GM13977 (cell line): ENCODE data around the gene GCNT4.

Experiments
- DNase-seq: peaks from one replicate; pipeline ENCODE4 v3.0.0; 2012; ENCODE audit warnings: low spot score
- in situ Hi-C: fragments of 300-500 bp; cut with MboI; formaldehyde crosslinking; loops from one replicate; pipeline ENCODE4 v1.12.0; 2022; ENCODE audit warnings: low sequenced_read_pairs, low pct_unique_long_range_greater_than_20kb, mixed read lengths, inconsistent platforms; ENCODE audit not compliant: unreplicated experiment
- TF ChIP-seq, protein P1 (sequence below): IDR thresholded peaks from 2 replicates; pipeline ENCODE4 v1.5.1; 2012; ENCODE audit warnings: mild to moderate bottlenecking, control low read depth; ENCODE audit not compliant: insufficient read depth; ENCODE audit errors: extremely low read depth, missing control alignments

The GCNT4 gene

DNA sequence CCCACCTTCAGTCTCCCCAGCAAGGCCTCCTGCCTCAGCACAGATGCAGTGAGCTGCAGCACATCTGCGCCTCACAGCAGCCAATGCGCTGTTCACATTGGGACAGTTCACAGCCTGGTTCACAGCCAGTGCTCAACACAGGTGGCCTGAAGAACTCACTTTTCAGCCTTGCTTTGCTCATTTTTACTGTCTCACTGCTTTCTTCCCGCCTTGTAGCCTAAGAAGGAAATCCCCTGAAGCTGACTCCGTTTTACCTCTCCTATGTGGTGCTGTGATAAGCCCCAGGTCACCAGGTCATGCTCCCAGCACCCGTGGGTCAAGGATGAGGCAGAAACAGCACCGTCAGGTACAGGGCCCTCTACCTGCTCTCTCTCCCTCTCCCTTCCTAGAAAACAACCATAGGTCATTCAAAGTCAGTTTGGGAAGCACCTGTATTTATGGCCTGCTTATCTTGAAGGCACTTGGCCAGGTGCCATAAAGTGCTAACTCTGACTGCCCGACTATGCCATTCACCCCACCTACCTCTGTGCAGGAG, 1.1 kb downstream of the GCNT4 start:
- TF ChIP-seq, protein P1, sequence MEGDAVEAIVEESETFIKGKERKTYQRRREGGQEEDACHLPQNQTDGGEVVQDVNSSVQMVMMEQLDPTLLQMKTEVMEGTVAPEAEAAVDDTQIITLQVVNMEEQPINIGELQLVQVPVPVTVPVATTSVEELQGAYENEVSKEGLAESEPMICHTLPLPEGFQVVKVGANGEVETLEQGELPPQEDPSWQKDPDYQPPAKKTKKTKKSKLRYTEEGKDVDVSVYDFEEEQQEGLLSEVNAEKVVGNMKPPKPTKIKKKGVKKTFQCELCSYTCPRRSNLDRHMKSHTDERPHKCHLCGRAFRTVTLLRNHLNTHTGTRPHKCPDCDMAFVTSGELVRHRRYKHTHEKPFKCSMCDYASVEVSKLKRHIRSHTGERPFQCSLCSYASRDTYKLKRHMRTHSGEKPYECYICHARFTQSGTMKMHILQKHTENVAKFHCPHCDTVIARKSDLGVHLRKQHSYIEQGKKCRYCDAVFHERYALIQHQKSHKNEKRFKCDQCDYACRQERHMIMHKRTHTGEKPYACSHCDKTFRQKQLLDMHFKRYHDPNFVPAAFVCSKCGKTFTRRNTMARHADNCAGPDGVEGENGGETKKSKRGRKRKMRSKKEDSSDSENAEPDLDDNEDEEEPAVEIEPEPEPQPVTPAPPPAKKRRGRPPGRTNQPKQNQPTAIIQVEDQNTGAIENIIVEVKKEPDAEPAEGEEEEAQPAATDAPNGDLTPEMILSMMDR = no peak
- in situ Hi-C loops = no loop called here
- no peak for DNase-seq

DNA sequence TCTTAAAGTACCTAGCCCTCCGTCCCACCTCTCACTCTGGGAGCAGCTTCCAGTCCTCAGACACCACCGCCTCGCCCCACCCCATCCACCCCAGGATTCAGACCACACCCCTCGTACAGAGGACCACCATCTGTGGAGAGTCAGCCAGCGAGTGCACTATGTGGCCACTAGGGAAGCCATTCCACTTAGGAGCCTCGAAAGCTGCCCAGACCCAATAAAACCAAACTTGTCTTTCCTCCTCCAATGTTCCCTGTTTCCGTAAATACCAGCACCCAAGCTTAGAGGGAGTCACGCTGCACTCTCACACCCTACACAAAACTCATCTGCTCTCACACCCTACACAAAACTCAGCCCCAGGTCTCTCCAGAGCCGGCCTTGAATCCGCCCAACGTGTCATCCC, 1.9 kb downstream of the GCNT4 start:
- in situ Hi-C loops = no loop called here
- no peak for DNase-seq
- TF ChIP-seq, protein P1 = no peak

DNA sequence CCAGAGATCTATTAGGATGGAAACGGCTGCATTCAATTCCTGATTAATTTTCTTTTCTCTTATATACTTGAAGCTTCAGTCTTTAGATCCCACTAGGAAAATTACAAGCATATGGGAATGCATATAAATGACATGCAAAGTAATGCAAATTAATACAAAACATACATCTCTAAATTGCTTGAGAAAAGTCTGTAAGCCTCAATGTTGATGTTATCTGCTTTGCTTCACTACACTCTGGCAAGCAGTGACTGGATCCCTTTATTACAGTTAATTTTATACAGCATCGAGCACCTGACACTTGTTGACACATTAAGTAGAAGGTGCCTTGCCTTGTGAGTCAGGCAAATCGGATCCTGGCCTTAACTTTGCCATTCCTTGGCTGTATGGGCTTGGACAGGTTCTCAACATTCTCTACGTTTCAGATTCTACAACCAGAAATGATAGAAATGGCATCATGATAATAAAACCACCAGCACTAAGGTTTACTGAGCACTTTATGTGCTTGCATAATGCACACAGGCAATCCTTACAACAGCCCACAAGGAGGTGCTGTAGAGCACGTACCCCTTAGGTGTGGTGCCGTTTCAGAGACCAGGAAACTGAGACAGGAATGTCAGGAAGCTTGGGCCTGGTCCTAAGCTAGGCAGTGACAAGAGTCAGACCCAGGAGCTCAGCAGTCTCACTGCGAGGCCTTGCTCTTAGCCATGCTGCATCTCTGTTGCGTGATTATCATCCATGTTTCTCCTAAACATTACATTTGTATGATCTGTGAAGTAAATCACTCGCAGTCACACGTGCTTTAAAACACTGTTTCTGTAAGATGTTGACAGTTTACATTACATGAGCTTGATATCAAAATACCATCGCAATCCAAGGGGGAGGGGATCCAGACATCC, 2.7 kb downstream of the GCNT4 start:
- TF ChIP-seq, protein P1 = peak; percentile 73
- peak; percentile 59 for DNase-seq
- in situ Hi-C loops = no loop called here

DNA sequence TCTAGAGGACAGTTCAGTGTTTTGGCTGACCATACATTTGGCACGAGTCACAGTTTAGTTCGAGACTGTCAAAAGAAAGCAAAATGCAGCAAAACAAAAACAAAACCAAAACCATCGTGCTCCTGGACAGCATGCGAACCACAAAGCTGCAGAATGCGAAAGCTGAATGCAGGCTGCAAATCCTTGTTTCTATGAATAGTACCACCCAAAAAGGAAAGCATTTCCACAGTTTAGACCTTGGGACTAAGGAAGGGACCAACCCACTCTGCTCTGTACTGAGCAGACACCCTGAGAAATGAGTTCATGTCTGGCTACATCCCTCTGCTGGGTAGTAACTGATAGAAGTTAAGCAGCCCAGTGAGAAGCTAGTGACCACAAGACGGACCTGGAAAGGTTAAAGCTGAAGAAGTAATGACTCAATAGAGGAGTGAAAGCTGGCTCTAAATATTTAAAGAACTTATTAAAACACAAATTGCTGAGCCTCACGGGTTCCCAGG, 3.9 kb downstream of the GCNT4 start:
- in situ Hi-C loops = no loop called here
- TF ChIP-seq, protein P1 = no peak
- DNase-seq = peak; percentile 36

DNA sequence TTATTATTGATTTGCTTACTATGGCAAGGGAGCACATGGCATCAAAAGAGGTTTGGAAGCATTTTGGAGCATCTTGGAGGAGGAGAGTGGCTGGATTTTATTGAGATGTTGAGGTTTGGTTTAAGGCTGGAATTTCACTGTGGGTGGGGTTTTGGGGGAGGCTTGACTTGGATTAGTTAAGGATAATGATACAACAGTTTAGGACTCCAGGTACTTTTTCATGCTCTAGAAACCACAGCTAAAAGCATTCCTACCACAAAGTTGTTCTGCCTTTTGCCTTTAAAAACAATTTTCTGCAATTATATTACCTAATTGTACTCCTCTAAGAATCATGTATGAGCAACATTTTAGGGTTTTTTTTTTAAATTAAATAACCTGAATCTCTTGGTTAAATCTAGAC, 5.0 kb downstream of the GCNT4 start:
- TF ChIP-seq, protein P1 = no peak
- DNase-seq = no peak
- in situ Hi-C loops = no loop called here

DNA sequence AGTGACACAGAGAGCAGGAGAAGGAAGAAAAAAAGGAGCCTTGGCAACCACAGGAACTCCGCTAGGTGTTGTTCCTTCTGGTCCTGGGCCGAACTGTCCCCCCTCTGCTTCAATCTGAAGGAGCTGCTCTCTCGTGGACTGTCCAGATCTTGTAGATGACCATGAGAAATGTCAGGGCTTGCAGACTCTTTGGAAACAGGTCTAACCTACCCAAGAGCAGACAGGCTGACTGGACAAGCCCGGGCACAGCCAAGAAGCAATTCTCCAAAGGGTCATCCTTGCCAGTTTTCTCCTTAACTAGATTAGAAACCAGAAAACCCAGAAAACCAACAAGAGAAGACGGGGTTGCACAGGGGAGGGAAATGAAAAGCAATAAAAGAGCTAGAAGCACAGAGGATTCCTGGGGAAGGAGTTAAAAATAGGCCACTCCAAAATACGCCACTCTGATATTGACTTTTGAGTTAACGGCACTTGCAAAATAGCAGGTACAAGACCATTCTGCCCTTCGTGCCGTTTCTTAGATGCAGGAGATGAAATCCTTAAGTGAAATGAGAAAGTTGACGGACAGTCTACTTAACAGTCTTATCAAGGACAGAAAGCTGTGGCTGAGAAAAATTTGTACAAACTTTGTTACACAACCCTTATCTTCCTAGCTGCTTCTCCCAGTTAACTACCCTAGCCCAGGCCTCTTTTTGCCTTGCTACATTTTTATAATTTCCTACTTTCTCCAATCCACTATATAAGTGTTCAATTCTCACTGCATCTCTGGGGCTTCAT, 5.8 kb downstream of the GCNT4 start:
- no peak for DNase-seq
- in situ Hi-C loops = no loop called here
- TF ChIP-seq, protein P1 = no peak
